SJSA1 (cell line): Measurements from ENCODE around the gene MARCHF2. TPM values are rescaled to one million over a fixed set of nuclear protein-coding genes. Genes with fewer than 3 reads are reported as not detected.

Experiments
- DNase-seq, 2 experiments: peaks; one replicate each; pipeline ENCODE4 v3.0.0-alpha.2; 2015 to 2020; ENCODE audit warnings: low spot score in 2 of 2, low read depth in 1 of 2
- H3K27ac ChIP-seq: fragments of 250-450 bp; sonication (Bioruptor Pico); 2 replicates; pipeline ENCODE4 v1.5.1; 2020; ENCODE audit warnings: mild to moderate bottlenecking, moderate library complexity
- H3K27me3 ChIP-seq: fragments of 250-450 bp; sonication (Bioruptor Pico); replicated peaks from 2 replicates; pipeline ENCODE4 v1.5.1; 2020; ENCODE audit warnings: mild to moderate bottlenecking, moderate library complexity
- H3K36me3 ChIP-seq: fragments of 250-450 bp; sonication (Bioruptor Pico); 2 replicates; pipeline ENCODE4 v1.5.1; 2020; ENCODE audit warnings: mild to moderate bottlenecking
- H3K4me1 ChIP-seq: fragments of 250-450 bp; sonication (Bioruptor Pico); replicated peaks from 2 replicates; pipeline ENCODE4 v1.6.1; 2021; ENCODE audit warnings: mild to moderate bottlenecking
- H3K4me3 ChIP-seq: fragments of 250-450 bp; sonication (Bioruptor Pico); 2 replicates; pipeline ENCODE4 v1.5.1; 2020; ENCODE audit warnings: mild to moderate bottlenecking
- H3K9me3 ChIP-seq: fragments of 250-450 bp; sonication (Bioruptor Pico); replicated peaks from 2 replicates; pipeline ENCODE4 v1.5.1; 2020; ENCODE audit warnings: mild to moderate bottlenecking
- total RNA-seq: library from RNA; depleted of rRNA; stranded (reverse); fragments of >200 nt; shearing (Covaris generic); gene quantifications from 2 replicates; pipeline ENCODE4 v1.2.3, GENCODE V29; 2014

The MARCHF2 gene
- total RNA-seq, 1 experiment from 2014 or later: 37.9 TPM

DNA sequence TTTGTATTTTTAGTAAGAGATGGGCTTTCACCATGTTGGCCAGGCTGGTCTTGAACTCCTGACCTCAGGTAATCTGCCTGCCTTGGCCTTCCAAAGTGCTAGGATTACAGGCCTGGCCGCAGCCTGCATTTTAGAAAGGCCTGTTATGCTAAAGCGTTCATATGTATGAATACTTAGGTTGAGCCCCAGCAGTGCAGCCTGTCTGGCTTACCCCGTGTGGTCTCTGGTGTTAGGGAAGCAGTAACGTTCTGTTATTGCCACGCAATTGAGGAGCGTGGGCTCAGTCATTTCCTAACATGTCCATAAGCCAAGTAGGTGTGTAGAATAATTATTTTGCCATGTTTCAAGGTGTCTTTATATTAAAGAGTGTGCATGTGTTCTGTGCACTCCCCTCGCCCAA is 46.0 kb downstream of the MARCHF2 start:
- Histone ChIP-seq H3K27me3 (no peaks in the 10 kb centered on the region), H3K36me3 (peaks cover 85% of the 10 kb centered on the region), H3K4me3 (no peak overlapping the region), H3K4me1 (peaks cover 44% of the 10 kb centered on the region), H3K9me3 (no peaks in the 10 kb centered on the region), H3K27ac (peak overlapping the region; percentile 57)
- DNase-seq: no peak

DNA sequence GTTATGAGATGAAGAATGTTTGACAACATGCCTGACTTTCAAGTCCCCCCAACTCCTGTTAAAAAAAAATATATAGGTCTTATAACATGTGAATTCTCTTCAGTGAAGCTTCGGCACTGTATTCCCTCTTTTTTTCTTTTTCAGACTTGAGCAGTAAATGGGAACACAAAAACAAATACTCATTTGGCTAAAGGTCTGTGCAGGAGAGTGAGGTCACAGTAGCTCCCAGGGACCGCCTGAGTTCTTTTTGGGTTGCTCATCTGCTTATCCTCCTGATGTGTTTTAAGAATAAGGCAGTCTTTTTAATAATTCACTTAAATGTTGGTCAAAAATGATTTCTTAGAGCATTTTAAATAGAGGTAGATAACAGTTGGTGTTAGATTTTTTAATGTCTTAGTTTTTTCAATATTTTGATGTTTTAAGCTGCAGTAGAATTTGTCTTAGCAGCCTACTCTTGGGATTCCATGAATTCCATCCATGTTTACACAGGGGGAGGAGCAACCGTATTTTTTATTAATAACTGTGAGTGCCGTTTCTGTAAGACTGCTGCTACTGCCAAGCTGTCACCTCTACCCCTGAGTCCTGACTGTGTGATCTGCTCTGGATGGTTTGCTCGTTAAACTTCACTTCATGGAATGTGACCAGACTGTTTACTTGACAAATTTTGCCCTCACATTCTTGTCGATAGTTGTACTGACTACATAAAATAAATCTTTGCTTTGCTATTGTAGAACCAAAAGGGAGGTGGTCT is 46.6 kb downstream of the MARCHF2 start:
- peaks cover 87% of the 10 kb centered on the region for H3K36me3 ChIP-seq
- H3K27me3 ChIP-seq: no peaks in the 10 kb centered on the region
- DNase-seq: peak; percentile 60 to 80
- H3K9me3 ChIP-seq: no peaks in the 10 kb centered on the region
- H3K27ac ChIP-seq: peak overlapping the region; percentile 57
- H3K4me3 ChIP-seq: no peak overlapping the region
- peaks cover 45% of the 10 kb centered on the region for H3K4me1 ChIP-seq

DNA sequence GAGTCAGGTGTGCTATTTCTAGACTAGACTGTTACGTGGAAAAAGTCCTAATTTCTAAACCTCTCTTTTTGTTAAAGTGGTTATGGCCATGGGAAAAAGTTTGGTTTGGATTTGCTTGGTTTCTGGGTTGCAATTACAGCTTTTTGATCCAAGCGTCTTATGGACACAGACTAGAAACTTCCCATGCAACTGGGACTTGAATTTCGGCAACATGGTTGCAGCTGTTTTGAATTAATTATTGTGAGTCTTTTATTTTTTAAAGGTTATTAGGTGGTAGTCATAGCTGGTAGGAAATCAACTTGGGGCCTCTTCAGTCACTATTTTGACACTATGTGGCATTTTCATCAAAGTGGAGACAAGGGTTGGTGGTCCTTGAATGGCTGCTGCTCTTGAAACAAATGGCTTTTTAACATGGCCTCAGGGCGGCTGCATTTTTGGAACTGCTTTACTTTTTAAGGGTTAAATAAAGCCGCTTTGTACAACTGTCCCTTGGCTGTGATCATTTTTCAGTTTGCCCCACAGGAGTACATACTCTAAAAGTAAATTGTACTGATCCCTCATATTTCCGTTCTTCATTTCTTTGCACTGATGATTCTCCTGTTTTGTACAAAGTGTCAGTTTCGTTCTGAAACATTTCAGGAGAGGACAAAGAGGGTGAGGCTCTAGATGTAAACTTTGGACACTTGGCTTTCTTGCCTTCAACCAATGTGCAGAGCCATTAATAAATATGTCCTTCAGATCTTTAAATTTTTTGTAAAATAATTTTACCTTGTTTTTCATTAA is 47.6 kb downstream of the MARCHF2 start:
- peak overlapping the region; percentile 57 for H3K27ac ChIP-seq
- H3K36me3 ChIP-seq: peaks cover 91% of the 10 kb centered on the region
- no peak overlapping the region for H3K4me3 ChIP-seq
- no peaks in the 10 kb centered on the region for H3K9me3 ChIP-seq
- no peaks in the 10 kb centered on the region for H3K27me3 ChIP-seq
- no peak for DNase-seq
- H3K4me1 ChIP-seq: peaks cover 55% of the 10 kb centered on the region

- Histone ChIP-seq H3K4me3 (no peak overlapping the region), H3K9me3 (no peaks in the 10 kb centered on the region), H3K4me1 (peaks cover 62% of the 10 kb centered on the region), H3K27ac (no peak overlapping the region), H3K27me3 (no peaks in the 10 kb centered on the region), H3K36me3 (peaks cover 92% of the 10 kb centered on the region)
- DNase-seq: no peak
Observed at GRCh38 chr19:8461376-8461775, 48.3 kb downstream of the MARCHF2 start.

DNA sequence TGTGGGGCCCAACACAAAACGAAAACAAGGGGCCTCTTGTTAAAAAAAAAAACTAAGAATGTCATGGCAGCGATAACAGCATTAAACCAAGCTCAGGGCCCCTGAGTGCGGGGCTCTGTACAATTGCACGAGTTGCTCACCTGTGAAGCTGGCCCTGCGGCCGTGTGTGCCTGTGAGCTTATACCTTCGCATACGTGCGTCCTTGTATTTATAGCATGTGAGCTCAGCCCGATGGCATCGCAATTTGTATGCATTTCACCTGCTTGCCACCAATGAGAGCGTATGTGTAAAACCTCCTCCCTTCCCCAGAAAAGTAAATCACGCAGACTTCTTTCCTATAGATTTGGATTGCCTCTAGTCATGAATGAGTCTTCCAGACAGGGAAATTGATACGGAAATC is 48.8 kb downstream of the MARCHF2 start:
- H3K27ac ChIP-seq: no peak overlapping the region
- H3K4me1 ChIP-seq: peaks cover 66% of the 10 kb centered on the region
- no peaks in the 10 kb centered on the region for H3K27me3 ChIP-seq
- H3K9me3 ChIP-seq: no peaks in the 10 kb centered on the region
- H3K4me3 ChIP-seq: no peak overlapping the region
- DNase-seq: no peak
- H3K36me3 ChIP-seq: peaks cover 92% of the 10 kb centered on the region

- peaks cover 69% of the 10 kb centered on the region for H3K4me1 ChIP-seq
- H3K36me3 ChIP-seq: peaks cover 93% of the 10 kb centered on the region
- no peak for DNase-seq
Observed at GRCh38 chr19:8462571-8462970, 49.5 kb downstream of the MARCHF2 start.

DNA sequence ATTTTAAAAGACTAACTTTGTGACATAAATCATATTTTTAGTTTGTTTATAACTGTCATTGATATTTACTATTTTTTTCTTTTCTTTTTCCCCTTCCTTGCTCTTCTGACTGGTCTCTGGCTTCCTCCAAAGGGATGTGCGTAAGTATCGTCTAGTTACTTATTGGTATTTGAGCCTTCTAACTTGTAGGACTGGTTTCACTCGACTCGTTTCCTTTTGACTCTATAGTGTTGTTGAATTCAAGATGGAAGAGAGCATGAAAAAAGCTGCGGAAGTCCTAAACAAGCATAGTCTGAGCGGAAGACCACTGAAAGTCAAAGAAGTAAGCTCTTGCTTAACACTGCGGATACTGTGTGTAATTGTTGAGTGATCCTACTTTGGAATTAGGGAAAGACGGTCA is 50.3 kb downstream of the MARCHF2 start:
- Histone ChIP-seq H3K4me1 (peaks cover 69% of the 10 kb centered on the region), H3K36me3 (peaks cover 94% of the 10 kb centered on the region), H3K27ac (no peak overlapping the region), H3K27me3 (no peaks in the 10 kb centered on the region), H3K4me3 (no peak overlapping the region), H3K9me3 (no peaks in the 10 kb centered on the region)
- no peak for DNase-seq

More at GRCh38 chr19:8462571-8462970, 49.5 kb downstream of the MARCHF2 start:
- H3K27me3 ChIP-seq: no peaks in the 10 kb centered on the region
- no peak overlapping the region for H3K27ac ChIP-seq
- H3K9me3 ChIP-seq: no peaks in the 10 kb centered on the region
- H3K4me3 ChIP-seq: no peak overlapping the region

DNA sequence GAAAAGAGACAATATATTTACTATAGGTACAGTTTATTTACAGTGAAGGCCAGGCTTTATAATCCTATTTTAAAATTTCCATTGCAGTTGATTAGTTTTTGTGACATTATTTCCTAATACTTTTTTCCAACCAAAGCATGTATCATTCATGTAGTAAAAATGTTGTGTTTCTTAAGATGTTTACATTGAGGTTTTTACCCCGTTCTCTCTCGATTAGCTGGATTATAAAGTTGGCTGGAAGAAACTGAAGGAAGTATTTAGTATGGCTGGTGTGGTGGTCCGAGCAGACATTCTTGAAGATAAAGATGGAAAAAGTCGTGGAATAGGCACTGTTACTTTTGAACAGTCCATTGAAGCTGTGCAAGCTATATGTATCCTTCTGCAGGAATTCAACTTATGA is 52.9 kb downstream of the MARCHF2 start:
- no peaks in the 10 kb centered on the region for H3K27me3 ChIP-seq
- peak overlapping the region; percentile 24; the same call in 1 of the 2 replicates for H3K27ac ChIP-seq
- H3K9me3 ChIP-seq: no peaks in the 10 kb centered on the region
- peak in 1 of 2 experiments; percentile 52 for DNase-seq
- no peak overlapping the region for H3K4me3 ChIP-seq
- peaks cover 53% of the 10 kb centered on the region for H3K4me1 ChIP-seq
- peaks cover 99% of the 10 kb centered on the region for H3K36me3 ChIP-seq

- DNase-seq: no peak
- Histone ChIP-seq H3K9me3 (no peaks in the 10 kb centered on the region), H3K27ac (no peak overlapping the region), H3K4me1 (peaks cover 48% of the 10 kb centered on the region), H3K27me3 (no peaks in the 10 kb centered on the region), H3K36me3 (peaks cover 99% of the 10 kb centered on the region), H3K4me3 (no peak overlapping the region)
Observed at GRCh38 chr19:8468124-8468523, 55.0 kb downstream of the MARCHF2 start.

- peak in 1 of 2 experiments; percentile 57 for DNase-seq
- H3K27me3 ChIP-seq: no peaks in the 10 kb centered on the region
- peaks cover 99% of the 10 kb centered on the region for H3K36me3 ChIP-seq
- H3K4me1 ChIP-seq: peaks cover 48% of the 10 kb centered on the region
- no peaks in the 10 kb centered on the region for H3K9me3 ChIP-seq
- no peak overlapping the region for H3K4me3 ChIP-seq
- peak overlapping the region; percentile 35 for H3K27ac ChIP-seq
Observed at GRCh38 chr19:8468761-8469373, 55.8 kb downstream of the MARCHF2 start.

GRCh38 chr19:8469613-8470368 is 56.7 kb downstream of the MARCHF2 start:
- no peak for DNase-seq
- no peaks in the 10 kb centered on the region for H3K27me3 ChIP-seq
- H3K9me3 ChIP-seq: no peaks in the 10 kb centered on the region
- H3K27ac ChIP-seq: no peak overlapping the region
- H3K4me1 ChIP-seq: peaks cover 46% of the 10 kb centered on the region
- H3K36me3 ChIP-seq: peaks cover 99% of the 10 kb centered on the region
- no peak overlapping the region for H3K4me3 ChIP-seq

DNA sequence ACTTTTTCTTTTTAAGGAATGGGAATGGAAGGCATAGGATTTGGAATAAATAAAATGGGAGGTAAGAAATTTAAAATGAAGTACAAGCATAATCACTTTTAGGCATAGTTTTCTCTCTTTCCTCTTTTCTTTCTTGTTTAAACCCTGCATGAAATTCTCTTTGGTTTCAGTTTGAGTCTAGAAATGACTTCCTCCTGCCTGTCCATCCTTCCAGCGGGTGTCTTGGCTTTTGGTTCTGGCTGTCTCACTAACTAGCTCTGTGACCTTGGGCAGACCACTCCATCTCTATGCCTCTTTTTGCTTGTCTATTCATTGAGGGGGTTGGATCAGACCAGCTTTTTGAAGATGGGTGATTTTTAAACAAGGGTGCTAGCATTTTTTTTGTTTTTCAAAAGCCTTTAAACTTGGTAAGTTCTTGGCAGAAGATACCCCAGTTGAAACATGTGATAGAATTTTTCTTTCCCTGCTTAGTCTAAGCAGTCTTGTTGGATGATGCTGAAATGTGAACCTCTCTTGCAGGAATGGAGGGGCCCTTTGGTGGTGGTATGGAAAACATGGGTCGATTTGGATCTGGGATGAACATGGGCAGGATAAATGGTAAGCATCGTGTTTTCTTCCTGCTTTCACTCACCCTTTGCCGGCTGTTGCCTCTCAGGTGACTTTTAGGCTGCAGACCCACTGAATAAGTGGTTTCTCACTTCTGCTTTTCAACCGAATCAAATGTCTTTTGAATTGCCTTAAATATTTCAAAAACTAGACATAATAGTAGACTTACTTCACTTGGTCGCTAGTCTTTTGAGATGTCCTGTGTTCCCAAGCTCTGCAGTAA is 60.8 kb downstream of the MARCHF2 start:
- H3K4me1 ChIP-seq: peaks cover 5% of the 10 kb centered on the region
- no peak overlapping the region for H3K4me3 ChIP-seq
- no peaks in the 10 kb centered on the region for H3K9me3 ChIP-seq
- DNase-seq: no peak
- H3K27me3 ChIP-seq: no peaks in the 10 kb centered on the region
- no peak overlapping the region for H3K27ac ChIP-seq
- peaks cover 94% of the 10 kb centered on the region for H3K36me3 ChIP-seq

- DNase-seq: no peak
- no peaks in the 10 kb centered on the region for H3K4me1 ChIP-seq
- H3K4me3 ChIP-seq: no peak overlapping the region
- no peaks in the 10 kb centered on the region for H3K9me3 ChIP-seq
- H3K36me3 ChIP-seq: peaks cover 88% of the 10 kb centered on the region
- no peak overlapping the region for H3K27ac ChIP-seq
- no peaks in the 10 kb centered on the region for H3K27me3 ChIP-seq
Observed at GRCh38 chr19:8475005-8475404, 61.9 kb downstream of the MARCHF2 start.
